SH-SY5Y (cell line): ENCODE results near the gene FBXO7.

Source experiments
- GATA2 ChIP-seq: IDR thresholded peaks from 2 replicates; pipeline ENCODE4 v1.6.1; 2011; ENCODE audit warnings: mild to moderate bottlenecking, low read depth, low read length
- GATA3 ChIP-seq: IDR thresholded peaks from 2 replicates; pipeline ENCODE4 v1.6.1; 2011; ENCODE audit warnings: low read depth, mild to moderate bottlenecking, low read length, moderate library complexity

Gene FBXO7

GRCh38 chr22:32546935-32547334 is 72.3 kb downstream of the FBXO7 start:
- no peak for TF ChIP-seq GATA3
- TF ChIP-seq GATA2 = no peak

GRCh38 chr22:32548039-32548438 is 73.4 kb downstream of the FBXO7 start:
- no peak for TF ChIP-seq GATA3
- TF ChIP-seq GATA2 = no peak
